H9 (cell line): ENCODE data around the gene CREG2. TPM values are rescaled to one million over a fixed set of nuclear protein-coding genes. Genes with fewer than 3 reads are reported as not detected.

ENCODE experiments used
- DNase-seq: peaks from one replicate; pipeline ENCODE4 v3.0.0-alpha.2; 2017
- H2AFZ ChIP-seq: one replicate; pipeline ENCODE4 v1.6.1; 2013; ENCODE audit warnings: mild to moderate bottlenecking, low read length, control low read depth, moderate library complexity
- H2AK5ac ChIP-seq: 2 replicates; pipeline ENCODE4 v1.6.1; 2013; ENCODE audit warnings: low read length, control low read depth, mixed read lengths; ENCODE audit not compliant: insufficient read length
- H2BK120ac ChIP-seq: one replicate; pipeline ENCODE4 v1.6.1; 2013; ENCODE audit warnings: low read depth, mild to moderate bottlenecking, low read length, control low read depth, inconsistent platforms; ENCODE audit not compliant: poor library complexity, severe bottlenecking
- H2BK12ac ChIP-seq: 2 replicates; pipeline ENCODE4 v1.6.1; 2013; ENCODE audit warnings: low read length, control low read depth, mixed read lengths, low read depth; ENCODE audit not compliant: insufficient read length
- H2BK15ac ChIP-seq: 2 replicates; pipeline ENCODE4 v1.6.1; 2013; ENCODE audit warnings: low read depth, low read length, control low read depth
- H2BK20ac ChIP-seq: one replicate; pipeline ENCODE4 v1.6.1; 2013; ENCODE audit warnings: low read depth, mild to moderate bottlenecking, low read length, control low read depth, inconsistent platforms; ENCODE audit not compliant: poor library complexity, severe bottlenecking
- H2BK5ac ChIP-seq: 2 replicates; pipeline ENCODE4 v1.6.1; 2013; ENCODE audit warnings: low read length, control low read depth, mixed read lengths; ENCODE audit not compliant: insufficient read length
- H3K14ac ChIP-seq: 2 replicates; pipeline ENCODE4 v1.6.1; 2013; ENCODE audit warnings: low read length, control low read depth; ENCODE audit not compliant: insufficient read depth
- H3K18ac ChIP-seq: 2 replicates; pipeline ENCODE4 v1.6.1; 2013; ENCODE audit warnings: low read depth, mild to moderate bottlenecking, mixed read lengths, low read length, control low read depth; ENCODE audit not compliant: insufficient read length
- H3K23ac ChIP-seq: 2 replicates; pipeline ENCODE4 v1.6.1; 2013; ENCODE audit warnings: low read length, control low read depth, mixed read lengths, low read depth; ENCODE audit not compliant: insufficient read length
- H3K23me2 ChIP-seq: 2 replicates; pipeline ENCODE4 v1.6.1; 2013; ENCODE audit warnings: low read depth, mild to moderate bottlenecking, mixed read lengths, low read length, control low read depth; ENCODE audit not compliant: insufficient read length, poor library complexity, severe bottlenecking
- H3K27ac ChIP-seq: 2 replicates; pipeline ENCODE4 v1.5.1; 2013; ENCODE audit warnings: low read length, control low read depth, mixed read lengths, low read depth; ENCODE audit not compliant: insufficient read length
- H3K27me3 ChIP-seq: 2 replicates; pipeline ENCODE4 v1.6.1; 2013; ENCODE audit warnings: low read length, control low read depth, inconsistent platforms; ENCODE audit not compliant: insufficient read depth
- H3K4ac ChIP-seq: 2 replicates; pipeline ENCODE4 v1.6.1; 2013; ENCODE audit warnings: low read depth, mild to moderate bottlenecking, control low read depth, inconsistent platforms, low read length, moderate library complexity
- H3K4me1 ChIP-seq: 2 replicates; pipeline ENCODE4 v1.6.1; 2013; ENCODE audit warnings: low read length, control low read depth, inconsistent platforms; ENCODE audit not compliant: insufficient read depth
- H3K4me2 ChIP-seq: 2 replicates; pipeline ENCODE4 v1.6.1; 2013; ENCODE audit warnings: low read length, control low read depth, mixed read lengths; ENCODE audit not compliant: insufficient read length, insufficient read depth
- H3K56ac ChIP-seq: 2 replicates; pipeline ENCODE4 v1.6.1; 2013; ENCODE audit warnings: low read depth, mild to moderate bottlenecking, mixed read lengths, low read length, control low read depth; ENCODE audit not compliant: insufficient read length
- H3K79me1 ChIP-seq: 2 replicates; pipeline ENCODE4 v1.6.1; 2013; ENCODE audit warnings: low read depth, mild to moderate bottlenecking, moderate library complexity, low read length, control low read depth, inconsistent platforms; ENCODE audit not compliant: insufficient read depth, poor library complexity, severe bottlenecking
- H3K79me2 ChIP-seq: 2 replicates; pipeline ENCODE4 v1.6.1; 2013; ENCODE audit warnings: low read length, control low read depth, inconsistent platforms; ENCODE audit not compliant: insufficient read depth
- H3K9ac ChIP-seq: 2 replicates; pipeline ENCODE4 v1.6.1; 2013; ENCODE audit warnings: low read length, control low read depth, mixed read lengths; ENCODE audit not compliant: insufficient read length; ENCODE audit errors: extremely low read depth
- H3K9me3 ChIP-seq: one replicate; pipeline ENCODE4 v1.6.1; 2013; ENCODE audit warnings: low read depth, low read length, inconsistent platforms; ENCODE audit not compliant: control insufficient read depth
- H3T11ph ChIP-seq: one replicate; pipeline ENCODE4 v1.6.1; 2013; ENCODE audit warnings: mild to moderate bottlenecking, low read length, control low read depth, inconsistent platforms
- H4K20me1 ChIP-seq: one replicate; pipeline ENCODE4 v1.6.1; 2013; ENCODE audit not compliant: control insufficient read depth, insufficient read length, insufficient read depth
- H4K5ac ChIP-seq: 2 replicates; pipeline ENCODE4 v1.6.1; 2013; ENCODE audit warnings: low read depth, mild to moderate bottlenecking, mixed read lengths, low read length, control low read depth; ENCODE audit not compliant: insufficient read length
- H4K8ac ChIP-seq: replicated peaks from 2 replicates; pipeline ENCODE4 v1.6.1; 2013; ENCODE audit warnings: low read length, control low read depth, mixed read lengths, low read depth; ENCODE audit not compliant: insufficient read length
- H4K91ac ChIP-seq: 2 replicates; pipeline ENCODE4 v1.6.1; 2013; ENCODE audit warnings: low read depth, mild to moderate bottlenecking, moderate library complexity, mixed read lengths, low read length, control low read depth; ENCODE audit not compliant: insufficient read length
- H3K27ac Mint-ChIP-seq, 3 experiments: 2 replicates in 2 of 3; 3 replicates in 1 of 3; pipeline ENCODE4 v1.8.0; 2020 to 2021; ENCODE audit warnings: mixed read lengths in 3 of 3, mild to moderate bottlenecking in 1 of 3, moderate library complexity in 1 of 3
- H3K27me3 Mint-ChIP-seq: 2 replicates; pipeline ENCODE4 v1.8.0; 2021; ENCODE audit warnings: low read depth, mild to moderate bottlenecking, moderate library complexity, mixed read lengths
- H3K36me3 Mint-ChIP-seq, 3 experiments: 2 replicates in 2 of 3; 3 replicates in 1 of 3; pipeline ENCODE4 v1.8.0; 2020 to 2021; ENCODE audit warnings: low read depth in 3 of 3, mixed read lengths in 3 of 3; ENCODE audit not compliant: insufficient read depth in 1 of 3
- H3K4me1 Mint-ChIP-seq, 2 experiments: 2 replicates each; pipeline ENCODE4 v1.8.0; 2020; ENCODE audit warnings: mixed read lengths in 2 of 2
- H3K4me3 Mint-ChIP-seq, 2 experiments: 2 replicates in 1 of 2; 3 replicates in 1 of 2; pipeline ENCODE4 v1.8.0; 2020 to 2021; ENCODE audit warnings: mild to moderate bottlenecking in 2 of 2, mixed read lengths in 2 of 2, moderate library complexity in 1 of 2
- H3K9me3 Mint-ChIP-seq, 2 experiments: 2 replicates in 1 of 2; 3 replicates in 1 of 2; pipeline ENCODE4 v1.8.0; 2020; ENCODE audit warnings: mild to moderate bottlenecking in 2 of 2, mixed read lengths in 2 of 2, moderate library complexity in 1 of 2
- CTCF ChIP-seq: fragments of 200-600 bp; sonication (generic); conservative IDR thresholded peaks from 3 replicates; pipeline ENCODE4 v1.8.0; 2021; ENCODE audit warnings: antibody characterized with exemption, mild to moderate bottlenecking
- WGBS: extraction: QIAGEN DNeasy Blood & Tissue Kit; methylation state at CpG from one replicate; pipeline ENCODE4 v1.1.7; 2013; ENCODE audit warnings: missing lambda C conversion rate, low lambda C conversion rate, mixed read lengths; ENCODE audit not compliant: insufficient read length; ENCODE audit errors: extremely low coverage; 5-methylcytosine and 5-hydroxymethylcytosine counted together
- total RNA-seq: library from RNA; stranded (reverse); gene quantifications from 2 replicates; pipeline ENCODE4 v1.2.1, GENCODE V29; 2021

The CREG2 gene
- total RNA-seq, 1 experiment from 2014 or later = 0.77 TPM

DNA sequence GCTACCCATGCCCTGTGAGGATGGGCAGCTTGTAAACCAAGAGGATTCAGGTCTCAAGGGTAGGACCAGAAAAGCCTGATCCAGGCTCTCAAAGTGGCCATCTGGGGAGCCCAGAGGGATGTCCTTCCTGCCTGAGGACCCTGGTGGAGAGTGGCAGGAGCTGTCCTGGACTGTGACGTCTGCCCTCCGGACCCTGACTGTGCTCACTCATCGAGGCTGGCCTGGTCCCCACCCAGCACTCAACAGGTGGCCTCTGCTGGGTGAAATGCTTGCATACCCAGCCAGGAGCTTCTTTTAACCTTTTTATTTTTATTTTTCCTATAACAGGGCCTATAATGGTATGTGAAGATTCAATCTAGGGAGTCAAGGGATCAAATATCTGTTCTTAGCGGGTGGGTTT, 24.5 kb downstream of the CREG2 start:
- Histone ChIP-seq H3T11ph (no peak overlapping the region), H3K9ac (no peak overlapping the region), H3K23ac (no peak overlapping the region), H2AFZ (no peak overlapping the region), H4K5ac (no peak overlapping the region), H3K23me2 (no peaks in the 10 kb centered on the region), H2BK20ac (no peak overlapping the region), H2BK12ac (no peak overlapping the region), H3K56ac (no peak overlapping the region), H3K79me2 (no peaks in the 10 kb centered on the region), H2AK5ac (no peak overlapping the region), H3K4ac (no peak overlapping the region), H3K14ac (no peak overlapping the region), H3K4me2 (no peak overlapping the region), H4K20me1 (no peaks in the 10 kb centered on the region), H3K27ac (no peak overlapping the region), H3K27me3 (no peaks in the 10 kb centered on the region), H3K79me1 (no peaks in the 10 kb centered on the region), H2BK120ac (no peak overlapping the region), H4K8ac (no peak overlapping the region), H3K18ac (no peak overlapping the region), H4K91ac (no peak overlapping the region), H2BK15ac (no peak overlapping the region), H3K9me3 (no peaks in the 10 kb centered on the region), H3K4me1 (peaks cover 3% of the 10 kb centered on the region; the same call in 1 of the 2 replicates), H2BK5ac (no peak overlapping the region)
- no CpG with 5 or more reads among the region's 4 CpGs for WGBS
- Mint-ChIP-seq H3K27ac (no peak overlapping the region), H3K36me3 (no peaks in the 10 kb centered on the region), H3K9me3 (no peaks in the 10 kb centered on the region; a peak in 1 of 5 replicates), H3K4me1 (peaks cover 30% of the 10 kb centered on the region in 2 experiments), H3K27me3 (peaks cover 2% of the 10 kb centered on the region; the same call in 1 of the 2 replicates), H3K4me3 (no peak overlapping the region)
- no peak for DNase-seq
- TF ChIP-seq CTCF = no peak
